ENCODE data around the gene SHC2. TPM values are rescaled to one million over a fixed set of nuclear protein-coding genes. Genes with fewer than 3 reads are reported as not detected.

Gene SHC2
- 10 to 100 TPM; 22.9 to 44.9 (median 38.6) TPM for polyA plus RNA-seq (ENCODE audit: insufficient read length in 4 of 4)

- DNase-seq (ENCODE audit: low read depth in 4 of 4, low spot score in 2 of 4), result no peak
Observed at GRCh38 chr19:460877-461720, at the start of gene SHC2. Gene SHC2 (minus strand): TSS chr19:461033. CDS start chr19:460996, 37 bp downstream.

DNA sequence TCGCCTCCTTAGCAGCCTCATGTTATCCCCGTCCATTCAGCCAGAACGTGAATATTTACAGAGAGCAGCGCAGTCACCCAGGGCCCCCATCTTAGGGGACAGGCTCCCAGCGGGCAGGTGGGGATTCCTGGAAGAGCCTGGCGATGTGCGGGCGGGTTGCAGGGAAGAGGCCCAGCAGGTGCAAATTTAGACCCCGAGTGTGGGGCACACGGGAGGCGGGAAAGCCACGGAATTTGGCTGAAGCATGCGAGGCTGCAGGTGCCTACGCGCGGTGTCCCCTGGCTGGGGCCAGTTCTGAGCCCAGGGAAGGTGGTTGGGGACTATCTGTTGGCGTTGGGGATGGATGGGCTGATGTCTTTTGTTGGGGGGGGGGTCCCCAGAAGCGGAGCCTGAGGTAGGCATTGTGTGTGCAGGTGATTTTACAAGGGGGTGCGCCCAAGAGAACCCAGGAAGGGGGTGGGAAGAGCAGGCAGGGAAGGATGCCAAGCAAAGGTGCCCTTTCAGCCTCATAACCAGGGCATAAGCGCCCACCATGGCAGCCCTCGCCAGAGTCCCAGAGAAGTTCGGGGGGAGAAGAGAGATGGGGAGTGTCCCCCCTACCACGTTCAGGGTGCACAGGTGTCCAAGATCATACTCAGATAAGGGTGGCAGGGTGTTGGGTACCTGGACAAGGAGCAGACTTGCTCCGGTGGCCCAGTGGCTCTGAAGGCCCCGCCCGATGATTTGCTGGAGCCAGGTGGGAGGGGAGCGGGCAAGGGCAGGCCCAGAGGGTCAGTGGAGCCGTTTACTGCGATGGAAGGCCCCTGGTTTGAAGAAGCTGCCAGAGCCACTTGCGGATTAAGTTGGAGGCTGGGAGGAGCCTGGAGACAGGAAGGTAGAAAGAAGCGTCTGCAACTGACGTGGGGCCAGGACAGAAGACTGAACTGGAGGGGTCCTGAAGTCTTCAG, 47.6 kb upstream of the SHC2 start:
- no peak for DNase-seq (ENCODE audit: low read depth in 4 of 4, low spot score in 2 of 4)

DNA sequence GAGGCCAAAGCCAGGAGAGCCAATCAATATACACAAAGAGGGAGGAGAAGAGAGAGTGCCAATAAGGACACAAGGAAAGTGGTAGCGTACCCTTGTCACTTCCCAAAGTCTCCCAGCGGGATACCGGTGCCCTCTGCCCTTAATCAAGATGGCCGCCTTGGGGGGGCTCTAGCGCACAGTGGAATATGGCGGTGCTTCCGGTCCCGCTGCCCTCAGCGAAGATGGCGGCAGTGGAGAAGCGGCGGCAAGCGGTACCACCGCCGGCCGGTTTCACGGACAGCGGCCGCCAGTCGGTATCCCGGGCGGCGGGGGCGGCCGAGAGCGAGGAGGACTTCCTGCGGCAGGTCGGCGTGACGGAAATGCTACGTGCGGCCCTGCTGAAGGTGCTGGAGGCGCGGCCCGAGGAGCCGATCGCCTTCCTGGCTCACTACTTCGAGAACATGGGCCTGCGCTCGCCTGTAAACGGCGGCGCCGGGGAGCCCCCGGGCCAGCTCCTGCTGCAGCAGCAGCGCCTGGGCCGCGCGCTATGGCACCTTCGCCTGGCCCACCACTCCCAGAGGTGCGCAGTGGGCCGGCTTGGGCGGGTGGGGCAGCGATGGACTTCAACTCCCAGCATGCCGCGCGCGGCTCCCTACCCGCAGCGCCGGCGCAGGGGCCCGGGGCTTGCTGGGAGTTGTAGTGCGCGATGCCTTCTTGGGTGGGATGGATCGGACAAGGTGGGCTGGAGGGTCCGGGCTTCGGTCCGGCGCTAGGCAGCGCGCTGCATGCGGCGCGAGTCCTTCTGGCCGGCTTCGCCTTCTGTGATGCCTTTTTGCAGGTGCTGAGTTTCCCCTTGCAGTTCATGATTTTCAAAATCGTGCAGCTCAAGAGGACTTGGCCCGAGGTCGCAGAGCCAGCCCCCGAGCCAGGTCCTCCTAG, 46.7 kb upstream of the SHC2 start, which contains the start of gene TPGS1:
Gene TPGS1 (plus strand): TSS at position 212 of the 918 bp plus-strand sequence. CDS start 10 bp downstream, at position 222.
- DNase-seq (ENCODE audit: low read depth in 4 of 4, low spot score in 2 of 4), result no peak

DNA sequence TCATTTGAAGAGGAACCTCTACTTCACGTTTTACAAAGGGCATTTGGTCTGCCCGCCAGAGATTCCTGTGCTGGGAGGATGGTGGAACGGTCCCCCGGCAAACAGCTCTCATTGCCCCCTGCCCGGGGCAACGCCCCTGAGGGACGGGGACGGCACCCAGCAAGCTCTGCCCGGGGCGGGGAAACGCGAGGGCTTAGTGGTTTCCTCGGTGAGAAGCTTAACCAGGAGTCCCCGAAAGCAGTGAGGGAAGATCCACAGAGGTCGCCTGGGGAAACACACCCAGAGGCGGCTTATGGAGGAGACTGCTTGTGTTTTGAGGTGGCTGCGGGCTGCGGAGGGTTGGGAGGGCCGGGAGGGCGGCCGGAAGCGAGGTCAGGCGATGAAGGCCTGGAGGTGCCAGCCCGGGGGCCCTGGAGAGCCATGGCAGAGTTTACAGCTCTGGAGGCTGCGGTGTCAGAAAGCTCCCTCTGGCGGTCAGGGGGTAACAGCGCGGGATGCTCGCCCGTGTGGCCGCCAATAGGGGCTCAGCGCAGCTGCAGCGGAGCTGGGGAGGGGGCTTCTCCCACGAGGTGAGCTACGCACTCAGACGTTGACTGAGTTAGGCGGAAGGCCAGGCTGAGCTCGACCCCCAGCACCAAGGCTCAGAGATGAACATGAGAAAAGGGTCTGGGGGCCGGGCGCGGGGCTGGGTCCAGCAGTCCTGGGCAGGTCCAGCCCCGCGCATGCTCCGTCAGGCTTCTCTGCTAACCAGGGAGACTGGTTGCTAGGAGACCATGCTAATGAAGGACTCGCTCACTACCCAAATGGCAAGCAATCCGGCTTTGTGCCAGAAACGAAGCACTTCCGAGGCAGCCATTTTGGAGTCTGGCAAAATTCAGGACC, 45.8 kb upstream of the SHC2 start:
- peak; percentile 100 for DNase-seq (ENCODE audit: low read depth in 4 of 4, low spot score in 2 of 4)

DNA sequence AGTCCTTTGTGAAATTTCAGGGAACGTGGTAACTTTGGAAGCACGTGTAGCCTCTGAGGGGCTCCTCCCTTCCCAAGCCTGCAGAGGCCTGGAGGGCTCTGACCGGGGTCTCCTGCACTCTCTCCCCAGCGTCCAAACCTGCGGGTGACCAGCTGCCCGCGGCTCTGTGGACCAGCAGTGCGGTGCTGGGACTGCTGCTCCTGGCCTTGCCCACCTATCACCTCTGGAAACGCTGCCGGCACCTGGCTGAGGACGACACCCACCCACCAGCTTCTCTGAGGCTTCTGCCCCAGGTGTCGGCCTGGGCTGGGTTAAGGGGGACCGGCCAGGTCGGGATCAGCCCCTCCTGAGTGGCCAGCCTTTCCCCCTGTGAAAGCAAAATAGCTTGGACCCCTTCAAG, 43.8 kb upstream of the SHC2 start:
- DNase-seq (ENCODE audit: low read depth in 4 of 4, low spot score in 2 of 4), result no peak

GRCh38 chr19:501646-502045, 40.8 kb upstream of the SHC2 start:
- DNase-seq (ENCODE audit: low read depth in 4 of 4, low spot score in 2 of 4), result no peak

DNA sequence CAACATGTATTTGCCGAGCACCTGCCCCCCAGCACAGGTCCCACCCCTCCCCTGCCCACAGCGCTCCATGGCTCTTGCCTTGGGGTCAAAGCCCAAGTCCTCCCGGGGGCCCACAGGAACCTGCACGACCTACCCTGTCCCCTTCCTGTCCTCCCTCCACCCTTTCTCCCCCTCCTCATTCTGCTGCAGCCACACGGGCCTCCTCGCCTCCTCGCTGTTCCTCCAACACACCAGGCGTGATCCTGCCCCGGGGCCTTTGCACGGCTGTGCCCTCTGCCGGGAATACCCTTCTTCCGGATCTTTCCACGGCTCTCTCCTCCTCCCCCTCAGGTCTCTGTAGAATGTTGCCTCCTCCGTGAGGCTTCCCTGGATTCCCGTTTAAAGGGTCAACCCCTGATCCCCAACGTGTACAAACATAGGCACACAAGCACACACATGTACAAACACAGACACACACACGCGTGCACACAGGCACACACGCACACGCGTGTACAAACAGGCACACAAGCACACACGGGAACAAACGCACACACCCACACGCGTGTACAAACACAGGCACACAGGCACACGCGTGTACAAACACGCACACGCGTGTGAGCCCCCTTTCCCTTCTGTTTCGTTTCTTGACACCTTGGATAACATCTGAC, 38.3 kb upstream of the SHC2 start:
- DNase-seq (ENCODE audit: low read depth in 4 of 4, low spot score in 2 of 4), result no peak

DNA sequence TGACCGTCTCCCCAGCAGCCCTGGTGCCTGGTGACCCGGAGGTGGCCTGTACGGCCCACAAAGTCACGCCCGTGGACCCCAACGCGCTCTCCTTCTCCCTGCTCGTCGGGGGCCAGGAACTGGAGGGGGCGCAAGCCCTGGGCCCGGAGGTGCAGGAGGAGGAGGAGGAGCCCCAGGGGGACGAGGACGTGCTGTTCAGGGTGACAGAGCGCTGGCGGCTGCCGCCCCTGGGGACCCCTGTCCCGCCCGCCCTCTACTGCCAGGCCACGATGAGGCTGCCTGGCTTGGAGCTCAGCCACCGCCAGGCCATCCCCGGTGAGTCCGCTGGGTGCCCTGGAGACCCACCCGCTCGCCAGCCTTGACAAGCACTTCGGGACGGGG, 37.7 kb upstream of the SHC2 start:
- no peak for DNase-seq (ENCODE audit: low read depth in 4 of 4, low spot score in 2 of 4)

- no peak for DNase-seq (ENCODE audit: low read depth in 4 of 4, low spot score in 2 of 4)
Observed at GRCh38 chr19:497869-498510, 37.2 kb upstream of the SHC2 start.

DNA sequence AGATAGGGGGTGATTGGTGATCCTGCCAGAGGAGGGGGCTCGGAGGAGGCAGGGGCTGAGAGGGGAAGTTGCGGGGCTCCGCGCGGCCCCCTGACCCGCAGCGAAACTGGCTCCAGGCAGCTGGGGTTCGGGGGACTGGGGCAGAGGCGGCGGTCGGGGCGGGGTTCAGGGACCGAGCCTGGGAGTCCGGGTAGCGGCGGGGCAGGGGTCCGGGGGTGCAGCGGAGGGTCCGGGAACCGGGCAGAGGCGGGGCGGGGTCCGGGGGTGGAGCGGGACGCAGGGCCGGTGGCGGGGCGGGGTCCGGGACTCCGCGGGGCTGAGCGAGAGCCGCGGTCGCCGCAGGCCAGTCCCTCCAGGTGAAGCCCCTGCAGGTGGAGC, 36.6 kb upstream of the SHC2 start:
- DNase-seq (ENCODE audit: low read depth in 4 of 4, low spot score in 2 of 4), result no peak

DNA sequence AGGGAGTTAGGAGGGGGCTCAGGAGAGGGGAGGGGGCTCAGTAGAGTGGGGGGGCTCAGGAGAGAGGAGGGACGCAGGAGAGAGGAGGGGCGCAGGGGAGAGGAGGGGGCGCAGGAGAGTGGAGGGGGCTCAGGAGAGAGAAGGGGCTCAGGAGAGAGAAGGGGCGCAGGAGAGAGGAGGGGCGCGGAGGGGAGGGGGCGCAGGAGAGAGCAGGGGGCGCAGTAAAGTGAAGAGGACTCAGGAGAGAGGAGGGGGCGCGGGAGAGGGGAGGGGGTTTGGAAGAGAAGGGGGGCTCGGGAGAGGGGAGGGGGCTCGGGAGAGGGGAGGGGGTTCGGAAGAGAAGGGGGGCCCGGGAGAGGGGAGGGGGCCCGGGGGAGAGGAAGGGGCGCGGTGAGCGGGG, 36.2 kb upstream of the SHC2 start:
- DNase-seq (ENCODE audit: low read depth in 4 of 4, low spot score in 2 of 4), result no peak

DNA sequence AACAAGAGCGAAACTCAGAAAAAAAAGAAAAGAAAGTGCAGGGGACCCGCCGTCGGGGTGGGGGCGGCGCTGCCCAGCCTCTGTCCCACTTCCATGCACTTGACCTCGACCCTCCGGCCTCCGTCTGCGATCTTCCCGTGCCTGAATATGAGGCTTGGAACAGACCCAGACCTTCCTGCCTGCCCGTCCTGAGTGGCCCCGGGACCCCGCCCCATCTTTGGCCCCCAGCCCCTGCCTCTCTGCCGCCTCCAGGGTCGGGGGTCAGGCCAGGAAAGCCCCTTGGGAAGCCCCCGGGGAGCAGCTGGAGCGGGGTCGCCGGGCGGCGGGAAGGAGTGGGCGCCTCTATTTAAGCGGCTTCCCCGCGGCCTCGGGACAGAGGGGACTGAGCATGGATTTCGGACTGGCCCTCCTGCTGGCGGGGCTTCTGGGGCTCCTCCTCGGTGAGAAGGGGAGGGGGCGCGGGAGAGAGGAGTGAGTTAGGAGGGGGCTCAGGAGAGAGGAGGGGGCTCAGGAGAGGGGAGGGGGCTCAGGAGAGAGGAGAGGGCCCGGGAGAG, 35.4 kb upstream of the SHC2 start, which contains the start of gene MADCAM1:
Gene MADCAM1 (plus strand): TSS at position 375 of the 554 bp plus-strand sequence. CDS start 14 bp downstream, at position 389.
- no peak for DNase-seq (ENCODE audit: low read depth in 4 of 4, low spot score in 2 of 4)

- no peak for DNase-seq (ENCODE audit: low read depth in 4 of 4, low spot score in 2 of 4)
Observed at GRCh38 chr19:495402-496111, 34.7 kb upstream of the SHC2 start.

- no peak for DNase-seq (ENCODE audit: low read depth in 4 of 4, low spot score in 2 of 4)
Observed at GRCh38 chr19:495081-495401, 34.2 kb upstream of the SHC2 start.

DNA sequence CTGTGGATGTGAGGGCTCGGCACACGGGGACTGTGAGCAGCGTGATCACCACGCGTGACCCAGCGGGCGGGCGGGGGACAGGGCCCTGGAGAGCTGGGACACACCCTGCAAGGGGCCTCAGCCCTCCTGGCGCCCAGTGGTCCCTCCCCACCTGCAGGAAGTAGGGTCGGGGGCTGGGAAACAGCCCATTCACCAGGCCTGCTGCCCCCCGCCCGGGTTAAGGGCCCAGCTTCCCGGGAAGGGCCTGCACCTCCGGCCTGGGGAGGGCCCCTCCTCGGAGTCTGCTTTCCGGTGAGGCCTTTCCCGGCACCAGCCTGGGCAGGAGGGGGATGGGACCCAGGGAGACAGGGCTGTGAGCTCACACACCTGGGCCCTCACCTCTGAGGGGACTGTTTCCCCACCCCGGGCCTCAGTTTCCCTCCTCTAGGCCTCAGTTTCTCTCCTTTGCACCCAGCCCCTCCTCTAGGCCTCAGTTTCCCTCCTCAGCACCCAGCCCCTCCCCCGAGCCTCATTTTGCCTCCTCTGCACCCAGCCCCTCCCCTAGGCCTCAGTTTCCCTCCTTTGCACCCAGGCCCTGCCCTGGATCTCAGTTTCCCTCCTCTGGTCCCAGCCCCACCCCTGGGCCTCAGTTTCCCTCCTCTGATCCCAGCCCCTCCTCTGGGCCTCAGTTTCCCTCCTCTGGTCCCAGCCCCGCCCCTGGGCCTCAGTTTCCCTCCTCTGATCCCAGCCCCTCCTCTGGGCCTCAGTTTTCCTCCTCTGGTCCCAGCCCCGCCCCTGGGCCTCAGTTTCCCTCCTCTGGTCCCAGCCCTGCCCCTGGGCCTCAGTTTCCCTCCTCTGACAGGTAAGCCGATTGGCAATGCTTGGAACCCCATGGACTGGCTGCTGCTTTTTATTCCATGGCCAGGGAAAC, 33.6 kb upstream of the SHC2 start:
- no peak for DNase-seq (ENCODE audit: low read depth in 4 of 4, low spot score in 2 of 4)

GRCh38 chr19:493391-494170, 32.7 kb upstream of the SHC2 start:
- DNase-seq (ENCODE audit: low read depth in 4 of 4, low spot score in 2 of 4), result no peak

Measured in left renal cortex interstitium (tissue), 4 donors.